Stimulated activated CD4-positive, alpha-beta T cell treated with anti-CD3 and anti-CD28 coated beads, Interleukin-15, amount 100 ng/mL, for 48 hours (primary cell): ENCODE results near the gene REEP1.
"Not testable (repeated sequence)": the region's sequence is repeated elsewhere in the genome, so short reads cannot be mapped to it uniquely, and the experiment has no call there.

Experiments used
- DNase-seq, 2 donors: peaks; one replicate each; pipeline ENCODE4 v3.0.0-alpha.2; 2020; ENCODE audit warnings: low read depth in 2 of 2

Gene REEP1

GRCh38 chr2:86283411-86284030 is 53.9 kb downstream of the REEP1 start:
- no peak for DNase-seq

DNA sequence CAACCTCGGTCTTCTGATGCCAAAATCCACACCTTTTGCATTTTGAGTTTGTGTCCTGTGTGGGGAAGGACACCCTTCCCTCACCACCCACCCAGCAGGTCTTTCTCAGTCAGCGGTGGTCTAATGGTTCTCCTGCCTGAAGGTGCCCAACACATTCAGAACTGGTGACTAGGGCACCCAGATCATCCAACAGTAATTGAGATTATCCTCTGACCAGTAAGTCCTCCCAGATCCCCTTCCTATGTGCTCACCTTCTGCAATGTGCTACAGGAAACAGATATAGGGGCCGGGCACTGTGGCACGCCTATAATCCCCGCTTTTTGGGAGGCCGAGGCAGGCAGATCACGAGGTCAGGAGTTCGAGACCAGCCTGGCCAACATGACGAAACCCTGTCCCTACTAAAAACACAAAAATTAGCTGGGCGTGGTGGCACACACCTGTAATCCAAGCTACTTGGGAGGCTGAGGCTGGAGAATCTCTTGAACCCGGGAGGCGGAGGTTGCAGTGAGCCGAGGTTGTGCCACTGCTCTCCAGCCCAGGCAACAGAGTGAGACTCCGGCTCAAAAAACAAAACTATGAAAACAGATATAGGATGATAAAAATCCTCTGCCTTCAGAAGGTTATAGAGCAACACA is 56.2 kb downstream of the REEP1 start:
- DNase-seq, result no peak

GRCh38 chr2:86280191-86280667 is 57.2 kb downstream of the REEP1 start:
- no peak for DNase-seq

GRCh38 chr2:86275962-86276361 is 61.5 kb downstream of the REEP1 start:
- DNase-seq, result no peak

DNA sequence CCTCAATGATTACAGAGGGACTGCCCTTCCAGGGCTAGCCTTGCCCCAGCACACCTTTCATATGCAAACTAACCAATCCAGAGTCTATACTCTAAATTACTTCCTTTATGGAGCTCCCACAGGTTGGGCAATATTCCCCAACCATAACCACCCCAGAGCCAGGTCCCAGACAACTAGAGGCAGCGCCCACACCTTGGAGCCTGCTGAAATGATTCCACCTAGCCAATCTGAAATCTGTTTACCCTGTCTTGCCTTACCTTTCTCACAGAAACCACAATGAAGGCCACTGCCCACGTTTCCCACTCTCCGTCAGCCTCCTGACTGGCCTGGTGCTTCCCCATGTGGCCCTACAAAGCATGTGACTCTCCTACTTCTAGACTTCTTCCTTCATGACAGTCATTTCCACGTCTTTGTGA is 62.0 kb downstream of the REEP1 start:
- DNase-seq, result no peak

DNA sequence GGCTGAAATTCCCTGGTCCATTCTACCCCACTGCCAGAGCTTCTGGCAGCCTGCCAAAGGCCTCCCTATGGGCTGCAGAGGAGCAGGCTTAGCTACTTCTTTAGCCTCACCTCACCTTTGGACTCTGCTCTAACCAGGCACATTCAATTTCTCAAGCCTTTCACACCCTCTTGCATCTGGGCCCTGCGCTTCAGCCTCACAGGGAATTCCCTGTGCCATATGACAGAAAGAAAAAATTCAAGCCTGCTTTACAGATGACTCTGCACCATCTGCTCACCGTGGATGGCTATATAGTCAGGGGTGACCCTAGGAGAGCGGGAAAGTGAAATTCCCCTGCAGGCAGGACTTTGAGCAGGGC is 62.5 kb downstream of the REEP1 start:
- DNase-seq, result no peak

- DNase-seq, result no peak
Measured at GRCh38 chr2:86274265-86274917, 63.0 kb downstream of the REEP1 start.

DNA sequence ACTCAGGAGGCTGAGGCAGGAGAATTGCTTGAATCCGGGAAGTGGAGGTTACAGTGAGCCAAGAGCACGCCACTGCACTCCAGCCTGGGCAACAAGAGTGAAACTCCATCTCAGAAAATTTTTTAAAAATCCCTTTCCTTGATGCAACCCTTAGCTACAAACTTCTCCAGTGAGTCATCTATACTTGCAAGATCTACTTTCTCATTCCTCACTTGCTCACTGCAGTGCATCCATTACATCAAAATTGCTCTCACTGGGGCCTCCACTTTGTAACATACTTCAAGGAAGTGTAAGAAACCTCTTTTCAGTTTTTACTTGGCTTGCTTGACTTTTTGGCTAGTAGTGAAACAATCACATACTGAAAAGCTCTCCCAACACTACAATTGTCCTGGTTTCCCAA is 65.3 kb downstream of the REEP1 start:
- no peak for DNase-seq

DNA sequence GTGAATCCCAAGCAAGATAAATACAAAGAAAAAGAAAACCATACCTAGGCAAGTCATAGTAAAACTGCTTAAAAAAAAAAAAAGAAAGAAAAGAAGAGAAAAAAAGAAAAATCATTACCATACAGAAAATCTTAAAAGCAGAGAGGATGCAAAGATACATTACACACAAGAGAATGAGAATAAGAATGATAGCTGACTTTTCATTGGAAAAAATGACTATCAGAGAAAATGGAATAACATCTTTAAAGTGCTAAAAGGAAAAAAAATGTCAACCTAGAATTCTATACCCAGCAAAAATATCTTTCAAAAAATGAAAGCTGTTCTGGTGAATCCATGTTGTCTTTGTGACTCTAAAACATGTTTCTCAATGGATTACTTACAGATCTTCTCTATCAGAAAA is 66.2 kb downstream of the REEP1 start:
- no peak for DNase-seq

DNA sequence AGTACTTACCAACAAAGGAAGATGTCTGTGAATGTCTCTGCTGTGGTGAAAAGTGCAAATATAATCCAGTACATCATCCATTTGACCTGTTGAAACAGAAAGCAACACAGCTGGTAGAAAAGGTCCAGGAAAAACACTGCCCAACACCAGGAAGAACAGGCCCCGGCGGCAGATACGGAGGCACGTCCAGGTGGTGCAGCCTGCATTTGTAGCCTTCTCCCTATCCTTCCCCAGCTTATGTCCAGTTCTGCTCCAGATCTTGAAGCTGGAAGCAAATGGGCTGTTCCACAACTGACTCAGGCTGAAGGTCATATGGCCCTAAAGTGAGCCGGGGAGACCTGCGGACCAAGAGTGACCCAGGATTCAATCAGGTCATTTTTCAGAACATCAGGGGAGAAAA is 73.5 kb downstream of the REEP1 start:
- DNase-seq, result no peak

- DNase-seq, result no peak
Measured at GRCh38 chr2:86260978-86261377, 76.4 kb downstream of the REEP1 start.

DNA sequence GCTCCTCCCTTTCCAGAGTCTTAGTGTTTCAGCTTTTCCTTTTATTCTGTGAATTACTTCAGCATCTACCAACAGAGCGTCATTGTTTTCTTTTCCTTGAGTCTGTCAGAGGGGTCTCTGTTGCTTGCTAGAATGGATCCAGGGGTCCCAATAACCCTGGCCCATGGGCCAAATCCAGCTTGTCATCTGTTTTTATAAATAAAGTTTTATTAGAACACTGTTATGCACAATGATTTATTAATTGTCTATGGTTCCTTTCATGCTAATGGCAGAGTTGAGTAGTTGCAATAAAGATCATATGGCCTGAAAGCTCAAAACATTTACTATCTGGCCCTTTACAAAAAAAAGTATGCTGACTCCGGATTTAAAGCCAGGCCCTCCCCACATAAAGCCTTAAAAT is 79.3 kb downstream of the REEP1 start:
- no peak for DNase-seq

DNA sequence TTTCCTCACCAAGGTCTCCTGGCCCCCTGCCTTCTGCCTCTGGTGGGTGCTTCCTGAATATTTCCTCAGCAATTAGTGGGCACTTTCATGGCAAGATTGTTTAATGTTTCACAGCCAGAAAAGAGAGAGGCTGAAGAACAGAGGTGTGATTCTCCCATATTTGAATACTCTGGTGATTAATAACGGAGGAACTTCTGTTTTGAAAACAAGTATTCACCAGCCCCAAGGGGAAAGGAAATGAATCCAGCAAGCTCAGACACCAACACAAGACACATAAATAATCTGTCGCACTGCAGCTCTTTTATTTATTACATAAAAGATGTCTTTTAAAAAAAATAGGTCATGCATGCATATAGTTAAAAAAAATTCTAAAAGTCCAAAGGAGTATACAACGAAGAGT is 80.4 kb downstream of the REEP1 start:
- DNase-seq, result no peak

- DNase-seq, result no peak
Measured at GRCh38 chr2:86256300-86256699, 81.1 kb downstream of the REEP1 start.

DNA sequence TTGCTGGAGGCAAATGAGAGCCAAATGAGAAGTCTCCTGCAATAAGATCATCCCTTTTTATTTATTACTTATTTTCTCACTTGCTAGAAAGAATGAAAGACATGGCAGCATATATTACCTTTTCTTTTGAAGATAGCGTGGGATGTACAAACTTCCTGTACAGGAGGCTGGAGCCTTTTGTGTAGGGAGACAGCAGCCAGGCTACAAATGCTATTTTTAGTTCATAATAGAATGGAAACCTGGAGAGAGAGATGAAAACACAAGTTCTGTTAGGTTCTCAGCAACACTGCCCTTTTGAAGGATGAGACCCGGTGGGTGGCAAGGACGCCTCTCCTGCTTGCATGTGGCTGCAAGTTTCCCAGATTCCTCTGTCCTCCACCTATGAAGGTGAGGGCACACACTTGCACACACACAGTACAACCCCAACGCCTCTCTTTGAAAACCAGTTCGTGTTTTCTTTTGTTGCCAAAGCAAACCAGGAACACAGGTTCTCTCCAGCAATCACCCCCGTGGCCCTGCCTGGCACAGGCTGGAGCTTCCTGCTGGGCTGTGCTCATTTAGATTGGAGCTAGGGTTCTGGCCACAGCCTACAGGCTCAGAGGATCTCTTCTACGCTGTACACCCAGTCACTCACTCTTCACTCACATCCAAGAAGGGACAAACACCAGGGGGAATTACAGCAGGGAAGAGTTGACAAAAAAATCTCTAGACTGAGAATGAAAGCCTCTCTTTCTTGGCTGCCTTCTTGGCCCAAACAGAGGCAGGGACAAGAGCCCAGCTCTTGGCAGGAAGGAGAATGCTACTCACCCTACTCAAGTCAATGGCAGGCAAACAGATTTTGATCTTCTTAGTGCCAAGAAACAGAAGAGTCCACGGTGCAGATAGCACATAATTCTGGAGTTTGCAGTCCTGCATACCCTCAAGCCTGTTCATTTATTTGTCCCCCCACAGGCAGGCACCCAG is 82.6 kb downstream of the REEP1 start:
- no peak for DNase-seq

GRCh38 chr2:86253424-86253823 is 84.0 kb downstream of the REEP1 start:
- no peak for DNase-seq

DNA sequence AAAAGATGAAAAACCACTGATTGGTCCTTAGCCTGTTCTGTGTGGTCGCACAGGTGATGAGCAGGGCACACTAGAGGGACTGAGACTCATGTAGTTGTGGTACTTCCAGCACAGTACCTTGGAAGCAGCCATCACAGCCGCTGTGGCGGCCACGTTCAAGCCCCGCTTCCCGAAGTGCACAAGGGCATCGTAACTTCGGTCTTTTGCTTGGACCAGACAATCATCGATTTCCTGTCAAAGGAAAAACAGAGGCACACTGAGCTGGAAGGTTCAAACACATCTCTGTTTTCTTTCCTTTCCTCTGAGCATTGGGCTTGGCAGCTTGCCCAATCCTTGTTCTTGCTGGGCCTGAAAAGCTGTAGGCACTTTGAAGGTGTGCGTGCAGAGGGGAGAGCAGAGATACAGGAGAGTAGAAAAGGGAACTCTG is 85.6 kb downstream of the REEP1 start:
- no peak for DNase-seq

DNA sequence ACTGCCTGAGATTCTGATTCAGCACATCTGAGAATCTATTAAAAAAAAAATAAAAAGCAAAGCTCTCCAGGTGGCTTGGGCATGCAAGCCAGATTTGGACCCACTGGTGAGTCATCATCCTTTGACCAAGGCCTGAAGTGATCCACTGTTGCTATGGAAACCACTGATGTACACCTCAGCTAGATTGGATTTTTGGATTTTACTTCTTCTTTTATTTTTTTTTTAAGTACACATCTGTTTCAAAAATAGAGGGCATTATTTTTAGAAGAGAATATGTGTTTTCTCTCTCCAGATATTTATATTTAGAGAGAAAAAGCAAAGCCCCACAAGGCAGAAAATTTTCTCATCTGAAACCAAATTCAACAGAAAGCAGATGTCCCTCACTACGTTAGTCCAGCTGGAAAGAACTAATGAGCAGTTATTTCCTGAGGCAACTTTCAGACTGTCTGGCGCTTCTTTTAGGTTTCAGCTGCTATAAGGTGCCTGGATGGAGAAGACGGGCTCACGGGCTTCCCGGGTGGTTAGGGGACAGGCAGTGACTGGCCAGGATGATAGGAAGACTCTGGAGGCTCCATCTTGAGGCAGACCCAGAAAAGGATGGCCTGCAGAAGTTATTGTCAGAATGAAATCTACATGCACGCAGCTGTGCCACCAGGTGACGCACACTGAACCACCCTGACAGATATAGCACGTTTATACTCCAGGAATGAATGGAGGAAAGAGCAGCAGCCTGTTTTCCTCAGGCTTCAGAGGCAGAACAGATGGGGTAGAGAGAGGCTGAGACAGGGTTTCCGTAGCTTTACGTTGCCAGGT is 87.6 kb downstream of the REEP1 start:
- no peak for DNase-seq

DNA sequence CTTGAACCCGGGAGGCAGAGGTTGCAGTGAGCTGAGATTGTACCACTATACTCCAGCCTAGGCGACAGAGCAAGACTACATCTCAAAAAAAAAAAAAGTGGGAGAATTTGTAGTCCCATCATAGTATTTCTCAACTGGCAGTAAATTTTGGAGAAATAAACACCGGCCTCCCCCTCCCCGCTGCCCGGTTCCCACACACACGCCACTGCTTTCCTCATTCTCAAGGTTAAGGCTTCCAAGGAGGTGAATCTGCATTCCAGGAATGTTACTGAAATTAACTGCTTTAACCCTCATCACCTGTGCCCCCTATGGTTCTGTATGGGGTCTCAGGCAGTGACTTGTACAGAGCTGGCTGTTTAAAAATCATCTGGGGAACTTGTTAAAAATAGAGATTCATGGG is 88.2 kb downstream of the REEP1 start:
- DNase-seq, result no peak

- not testable (repeated sequence) for DNase-seq
Measured at GRCh38 chr2:86245222-86245621, 92.2 kb downstream of the REEP1 start.

- DNase-seq, result not testable (repeated sequence)
Measured at GRCh38 chr2:86244781-86245180, 92.6 kb downstream of the REEP1 start.
